ENCODE measurements around the gene MEIS1.

Gene MEIS1

DNA sequence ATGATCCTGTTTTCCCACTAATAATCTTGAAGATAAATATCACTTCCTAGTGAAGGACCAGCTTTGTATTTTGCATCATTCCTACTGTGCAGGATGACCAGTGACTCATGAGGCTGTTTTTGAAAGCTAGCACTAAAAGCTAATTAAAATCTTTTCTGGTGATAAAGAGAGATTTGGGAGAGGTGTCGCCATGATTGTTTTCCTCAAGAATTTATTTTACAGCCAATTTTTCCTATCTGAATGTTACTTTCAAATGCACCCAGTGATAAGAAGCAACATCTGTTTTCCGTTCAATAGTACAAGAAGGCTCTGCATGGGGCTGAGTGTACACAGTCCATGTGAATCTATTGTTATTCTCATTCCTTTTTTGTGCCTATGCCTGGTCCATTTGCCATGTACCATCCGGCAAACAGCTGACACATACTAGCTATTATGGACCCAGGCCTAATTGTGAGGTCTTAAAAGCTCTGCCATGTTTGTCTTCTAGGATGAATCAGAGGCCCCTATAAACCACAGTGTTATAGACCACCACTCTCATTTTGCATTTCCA lies 28.4 kb downstream of the MEIS1 start:
- no peak overlapping the region for H3K4me3 ChIP-seq (ENCODE audit: low read length)
- no peaks in the 10 kb centered on the region for H3K9me3 ChIP-seq (replicated peaks; ENCODE audit: low read length)
- H3K4me1 ChIP-seq (ENCODE audit: control insufficient read depth, insufficient read depth, low read length), result no peaks in the 10 kb centered on the region
- H3K27me3 ChIP-seq (ENCODE audit: control insufficient read depth, insufficient read depth, low read length), result no peaks in the 10 kb centered on the region
- H3K4me2 ChIP-seq (ENCODE audit: low read length), result no peak overlapping the region
- no peak overlapping the region for H3K9ac ChIP-seq (ENCODE audit: low read depth, low read length)
- peaks cover 5% of the 10 kb centered on the region for H3K36me3 ChIP-seq (ENCODE audit: insufficient read depth, low read length)

DNA sequence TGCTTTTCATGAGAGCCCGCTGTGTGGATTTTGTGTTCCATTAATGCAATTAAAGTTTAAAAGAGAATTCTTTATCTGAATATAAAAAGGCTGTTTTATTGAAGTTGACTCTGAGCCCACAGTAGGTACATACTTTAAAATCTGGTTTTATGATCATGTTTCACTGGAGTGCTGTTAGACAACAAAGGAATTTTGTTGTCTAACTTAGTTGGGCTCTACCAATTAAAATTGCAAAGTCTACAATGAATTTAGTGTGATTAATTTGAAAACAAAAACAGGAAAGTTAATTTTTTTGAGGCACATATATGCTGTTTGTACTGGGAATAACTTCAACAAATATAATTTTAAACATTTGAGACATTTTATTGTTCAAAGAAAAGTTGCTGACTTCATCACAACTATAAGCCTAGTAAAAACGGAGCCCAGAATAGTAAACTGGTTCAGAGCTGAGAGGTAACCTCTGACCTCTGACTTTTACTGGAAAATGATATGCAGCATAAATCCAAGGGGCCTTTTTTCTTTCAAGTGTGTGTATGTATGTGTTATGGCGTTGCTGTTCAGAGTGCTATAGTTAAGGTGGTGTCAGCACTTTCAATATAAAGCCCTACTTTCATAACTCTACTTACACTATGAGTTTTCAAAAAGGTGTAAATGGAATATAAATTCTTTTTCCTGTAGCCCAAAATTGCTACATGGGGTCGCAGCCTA lies 30.2 kb downstream of the MEIS1 start:
- peaks cover 5% of the 10 kb centered on the region for H3K36me3 ChIP-seq (ENCODE audit: insufficient read depth, low read length)
- no peaks in the 10 kb centered on the region for H3K4me1 ChIP-seq (ENCODE audit: control insufficient read depth, insufficient read depth, low read length)
- H3K9ac ChIP-seq (ENCODE audit: low read depth, low read length), result no peak overlapping the region
- no peak overlapping the region for H3K4me2 ChIP-seq (ENCODE audit: low read length)
- H3K9me3 ChIP-seq (replicated peaks; ENCODE audit: low read length), result no peaks in the 10 kb centered on the region
- H3K4me3 ChIP-seq (ENCODE audit: low read length), result no peak overlapping the region
- no peaks in the 10 kb centered on the region for H3K27me3 ChIP-seq (ENCODE audit: control insufficient read depth, insufficient read depth, low read length)

DNA sequence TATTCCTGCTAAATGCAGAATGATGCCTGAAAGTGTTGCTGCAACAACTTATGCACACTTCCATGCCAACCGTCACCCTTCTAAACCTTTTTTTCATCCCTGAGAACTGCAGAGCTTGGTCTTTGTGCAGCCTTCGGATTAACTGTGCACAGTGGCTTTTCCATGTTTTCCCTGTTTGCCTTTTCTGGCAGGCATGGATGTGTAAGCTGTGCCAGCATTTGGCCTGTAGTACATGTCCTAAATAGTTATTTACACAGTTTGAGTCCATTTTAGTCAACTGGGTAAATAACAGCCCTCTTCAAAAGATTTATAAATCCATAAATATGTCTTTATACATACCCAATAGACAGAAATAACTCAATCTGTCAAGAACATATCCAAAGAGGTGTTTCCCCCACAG lies 31.5 kb downstream of the MEIS1 start:
- no peak overlapping the region for H3K4me3 ChIP-seq (ENCODE audit: low read length)
- H3K36me3 ChIP-seq (ENCODE audit: insufficient read depth, low read length), result peaks cover 5% of the 10 kb centered on the region
- H3K27me3 ChIP-seq (ENCODE audit: control insufficient read depth, insufficient read depth, low read length), result no peaks in the 10 kb centered on the region

DNA sequence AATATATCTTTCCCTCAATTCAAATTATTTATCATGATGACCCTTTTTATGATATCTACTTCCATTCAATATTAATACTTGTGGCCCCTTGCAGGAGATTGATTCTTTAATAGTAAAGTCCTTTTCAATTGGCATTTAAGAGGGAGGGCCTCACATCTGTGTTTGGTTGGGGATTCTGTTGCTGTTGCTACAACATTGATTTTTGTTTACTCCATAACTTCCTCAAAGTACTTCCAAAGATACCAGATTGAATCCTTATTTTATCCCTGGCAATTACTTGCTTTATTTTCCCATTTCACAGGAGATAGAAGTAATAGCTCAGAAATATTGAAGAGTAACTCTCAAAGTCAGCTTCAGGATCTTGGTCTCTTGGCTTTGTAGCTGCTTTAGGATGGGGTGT lies 32.8 kb downstream of the MEIS1 start:
- H3K9me3 ChIP-seq (replicated peaks; ENCODE audit: low read length), result no peaks in the 10 kb centered on the region
- H3K27me3 ChIP-seq (ENCODE audit: control insufficient read depth, insufficient read depth, low read length), result no peaks in the 10 kb centered on the region
- no peak overlapping the region for H3K4me2 ChIP-seq (ENCODE audit: low read length)
- H3K36me3 ChIP-seq (ENCODE audit: insufficient read depth, low read length), result peaks cover 5% of the 10 kb centered on the region
- no peak overlapping the region for H3K4me3 ChIP-seq (ENCODE audit: low read length)
- H3K4me1 ChIP-seq (ENCODE audit: control insufficient read depth, insufficient read depth, low read length), result no peaks in the 10 kb centered on the region
- no peak overlapping the region for H3K9ac ChIP-seq (ENCODE audit: low read depth, low read length)

More for the DNA sequence above, 31.5 kb downstream of the MEIS1 start:
- H3K9me3 ChIP-seq (replicated peaks; ENCODE audit: low read length), result no peaks in the 10 kb centered on the region
- no peak overlapping the region for H3K4me2 ChIP-seq (ENCODE audit: low read length)
- no peaks in the 10 kb centered on the region for H3K4me1 ChIP-seq (ENCODE audit: control insufficient read depth, insufficient read depth, low read length)
- H3K9ac ChIP-seq (ENCODE audit: low read depth, low read length), result no peak overlapping the region

DNA sequence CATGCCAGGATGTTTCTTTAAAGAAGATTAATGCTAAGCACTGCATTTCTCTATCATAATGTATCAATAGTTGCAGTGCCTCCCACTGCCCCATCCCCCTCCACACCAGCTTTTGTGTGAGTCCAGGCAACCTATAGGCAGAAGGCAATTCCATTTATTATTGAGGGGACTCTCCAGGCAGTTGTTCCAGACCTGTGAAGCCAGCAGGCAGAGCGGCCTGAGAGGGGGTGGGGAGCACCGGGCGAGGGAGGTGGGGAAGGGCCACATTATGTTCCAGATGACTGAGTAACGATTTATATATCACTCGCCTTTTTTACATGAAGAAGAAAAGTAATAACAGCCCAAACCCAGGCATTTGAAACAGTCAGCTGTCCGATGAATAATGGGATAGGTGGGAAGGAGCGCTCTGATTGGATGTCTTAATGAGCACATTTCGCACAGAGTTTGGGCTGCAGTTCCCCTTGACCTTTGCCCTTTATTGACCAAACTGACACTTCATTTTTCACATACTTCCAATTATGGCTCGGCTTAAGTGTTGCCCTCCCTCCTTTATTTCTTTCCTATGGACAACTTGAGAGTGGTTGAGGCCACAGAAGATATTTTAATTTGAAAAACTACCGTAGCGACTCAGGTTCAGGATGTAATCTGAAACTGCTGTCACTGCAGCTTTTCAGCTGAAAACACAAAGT lies 34.4 kb downstream of the MEIS1 start:
- H3K36me3 ChIP-seq (ENCODE audit: insufficient read depth, low read length), result peaks cover 8% of the 10 kb centered on the region
- H3K4me3 ChIP-seq (ENCODE audit: low read length), result no peak overlapping the region
- H3K4me1 ChIP-seq (ENCODE audit: control insufficient read depth, insufficient read depth, low read length), result no peaks in the 10 kb centered on the region
- H3K27me3 ChIP-seq (ENCODE audit: control insufficient read depth, insufficient read depth, low read length), result no peaks in the 10 kb centered on the region
- H3K9ac ChIP-seq (ENCODE audit: low read depth, low read length), result no peak overlapping the region
- H3K9me3 ChIP-seq (replicated peaks; ENCODE audit: low read length), result no peaks in the 10 kb centered on the region
- no peak overlapping the region for H3K4me2 ChIP-seq (ENCODE audit: low read length)

DNA sequence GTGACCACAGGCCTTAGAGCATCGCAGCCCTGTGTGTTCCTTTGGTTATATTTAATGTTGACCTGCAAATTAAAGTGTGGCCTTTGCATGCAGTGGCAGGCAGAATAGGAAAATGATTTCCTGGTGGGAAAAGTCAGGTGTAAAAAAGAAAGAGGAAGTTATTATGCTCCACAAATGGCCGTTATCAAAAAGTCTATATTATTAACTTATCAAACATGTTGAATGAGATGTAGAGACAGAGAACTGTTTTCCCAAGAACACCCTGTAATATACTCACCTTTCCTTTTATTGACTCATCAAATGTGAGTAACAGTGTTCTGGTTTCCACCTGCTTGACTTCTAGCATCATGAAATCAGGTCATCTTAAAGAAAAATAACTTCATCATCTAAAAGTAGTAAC lies 35.3 kb downstream of the MEIS1 start:
- H3K4me2 ChIP-seq (ENCODE audit: low read length), result no peak overlapping the region
- H3K4me1 ChIP-seq (ENCODE audit: control insufficient read depth, insufficient read depth, low read length), result no peaks in the 10 kb centered on the region
- no peaks in the 10 kb centered on the region for H3K9me3 ChIP-seq (replicated peaks; ENCODE audit: low read length)
- H3K36me3 ChIP-seq (ENCODE audit: insufficient read depth, low read length), result peaks cover 9% of the 10 kb centered on the region
- H3K9ac ChIP-seq (ENCODE audit: low read depth, low read length), result no peak overlapping the region
- no peaks in the 10 kb centered on the region for H3K27me3 ChIP-seq (ENCODE audit: control insufficient read depth, insufficient read depth, low read length)
- H3K4me3 ChIP-seq (ENCODE audit: low read length), result no peak overlapping the region

DNA sequence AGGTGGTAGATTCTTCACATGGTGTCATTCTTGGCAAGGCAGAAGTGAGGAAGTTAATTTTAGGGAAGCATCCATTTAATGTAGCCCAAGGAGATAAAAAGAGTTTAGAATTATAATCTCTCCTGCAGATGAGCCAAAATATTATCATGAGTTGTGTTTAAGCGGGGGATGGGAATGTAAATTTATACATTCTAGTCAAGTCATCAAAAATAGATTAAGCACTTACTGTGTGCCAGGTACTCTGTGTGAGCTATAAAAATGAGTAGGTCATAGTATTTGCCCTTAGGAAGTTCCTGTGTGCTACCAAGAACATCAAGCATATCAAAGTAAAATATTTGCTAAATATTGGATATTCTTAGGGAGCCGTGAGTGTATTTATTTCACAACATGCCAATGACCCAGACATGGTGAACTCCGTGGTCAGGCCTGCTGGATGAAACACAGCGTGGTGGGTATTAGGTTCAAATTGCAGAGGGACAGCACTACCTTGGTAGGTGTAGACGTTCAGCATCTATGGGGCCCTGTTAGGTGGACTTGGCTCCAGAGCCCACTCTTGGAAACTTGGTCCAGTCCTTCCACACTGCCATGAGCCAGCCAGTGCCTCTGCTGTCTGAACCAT lies 37.4 kb downstream of the MEIS1 start:
- Histone ChIP-seq H3K9ac (ENCODE audit: low read depth, low read length) (no peak overlapping the region), H3K4me2 (ENCODE audit: low read length) (no peak overlapping the region), H3K9me3 (replicated peaks; ENCODE audit: low read length) (no peaks in the 10 kb centered on the region), H3K4me3 (ENCODE audit: low read length) (no peak overlapping the region), H3K36me3 (ENCODE audit: insufficient read depth, low read length) (peaks cover 9% of the 10 kb centered on the region), H3K4me1 (ENCODE audit: control insufficient read depth, insufficient read depth, low read length) (no peaks in the 10 kb centered on the region), H3K27me3 (ENCODE audit: control insufficient read depth, insufficient read depth, low read length) (no peaks in the 10 kb centered on the region)

DNA sequence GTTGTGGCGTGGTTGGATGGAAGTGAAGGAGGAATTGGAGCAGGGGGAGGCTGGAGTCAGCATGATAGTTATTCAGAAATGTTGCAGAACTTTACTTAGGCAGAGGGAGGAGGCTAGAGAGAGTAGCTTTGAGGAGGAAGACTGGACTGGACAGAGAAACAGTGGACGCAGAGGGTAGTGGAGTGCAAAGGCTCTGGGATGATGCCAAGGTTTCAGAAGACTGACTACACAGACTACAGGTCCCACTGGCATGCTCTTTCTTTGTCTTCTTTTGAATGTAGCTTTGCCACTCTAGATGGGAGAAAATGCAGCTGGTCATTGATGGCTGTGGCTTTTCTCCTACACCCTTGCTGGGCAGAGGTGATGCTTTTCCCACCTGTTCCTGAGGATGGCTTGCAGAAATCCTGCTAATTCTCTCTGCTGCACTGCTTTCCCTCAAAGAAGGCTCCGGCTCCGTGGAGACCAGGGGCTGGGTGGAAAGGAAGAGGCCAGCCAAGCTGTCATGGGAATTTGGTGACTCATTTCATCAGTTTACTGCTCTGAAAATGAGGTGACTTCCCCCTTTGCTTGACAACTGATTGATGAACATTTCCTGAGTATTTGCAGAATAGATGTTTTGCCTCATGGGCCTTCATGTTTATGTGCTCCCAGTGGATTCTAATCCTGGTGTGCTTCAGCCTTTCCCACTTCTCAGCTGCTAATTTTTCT lies 42.4 kb downstream of the MEIS1 start:
- H3K36me3 ChIP-seq (ENCODE audit: insufficient read depth, low read length), result peaks cover 4% of the 10 kb centered on the region
- H3K9me3 ChIP-seq (replicated peaks; ENCODE audit: low read length), result no peaks in the 10 kb centered on the region
- no peak overlapping the region for H3K9ac ChIP-seq (ENCODE audit: low read depth, low read length)
- no peaks in the 10 kb centered on the region for H3K4me1 ChIP-seq (ENCODE audit: control insufficient read depth, insufficient read depth, low read length)
- H3K4me2 ChIP-seq (ENCODE audit: low read length), result no peak overlapping the region
- H3K27me3 ChIP-seq (ENCODE audit: control insufficient read depth, insufficient read depth, low read length), result no peaks in the 10 kb centered on the region
- H3K4me3 ChIP-seq (ENCODE audit: low read length), result no peak overlapping the region

DNA sequence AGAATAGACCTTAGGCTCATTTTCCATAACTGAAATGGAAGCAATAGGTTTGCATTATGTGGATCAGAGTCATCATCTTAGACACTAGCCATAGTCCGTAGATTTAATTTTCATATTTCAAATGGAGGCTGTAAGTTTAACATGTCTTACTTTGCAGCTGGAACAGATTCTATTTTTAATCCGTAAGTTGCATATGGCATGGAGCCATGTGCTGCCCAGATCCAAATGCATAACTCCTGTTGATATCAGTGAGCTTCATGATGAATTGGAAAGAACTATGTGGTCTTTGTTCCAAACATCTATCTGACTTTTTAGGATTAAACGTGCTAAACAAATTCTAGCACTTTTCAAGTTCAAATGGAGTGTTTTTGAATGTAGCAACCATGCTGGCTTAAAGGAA lies 43.4 kb downstream of the MEIS1 start:
- no peak overlapping the region for H3K4me2 ChIP-seq (ENCODE audit: low read length)
- no peaks in the 10 kb centered on the region for H3K4me1 ChIP-seq (ENCODE audit: control insufficient read depth, insufficient read depth, low read length)
- H3K9me3 ChIP-seq (replicated peaks; ENCODE audit: low read length), result no peaks in the 10 kb centered on the region
- no peak overlapping the region for H3K4me3 ChIP-seq (ENCODE audit: low read length)
- H3K9ac ChIP-seq (ENCODE audit: low read depth, low read length), result no peak overlapping the region
- no peaks in the 10 kb centered on the region for H3K27me3 ChIP-seq (ENCODE audit: control insufficient read depth, insufficient read depth, low read length)
- H3K36me3 ChIP-seq (ENCODE audit: insufficient read depth, low read length), result peaks cover 4% of the 10 kb centered on the region

DNA sequence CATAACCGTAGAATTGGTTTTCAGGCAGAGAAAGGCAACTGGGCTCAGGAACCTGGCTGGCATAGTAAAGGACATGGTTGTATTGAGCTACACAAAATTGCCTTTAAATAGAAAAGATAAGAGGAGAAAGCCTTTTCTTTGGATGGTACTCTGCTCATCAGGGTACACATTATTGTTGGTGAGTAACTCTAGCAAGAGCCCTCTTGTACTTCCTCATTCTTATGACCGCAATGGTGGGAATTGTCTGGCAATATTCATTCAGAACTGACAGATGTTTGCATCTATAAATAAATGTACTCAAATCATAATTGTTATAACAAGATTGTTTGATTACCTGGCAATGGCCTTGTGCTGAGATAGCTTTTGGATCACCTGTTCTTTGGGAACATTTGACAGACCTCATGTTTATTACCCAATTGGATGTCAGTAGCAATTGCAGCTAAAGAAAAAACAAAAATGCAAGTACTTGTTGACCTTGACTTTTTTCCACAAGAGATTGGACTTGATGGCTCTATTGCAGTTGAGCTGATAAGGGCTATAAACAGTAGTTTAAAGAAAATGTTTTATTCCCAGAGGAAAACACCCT lies 43.9 kb downstream of the MEIS1 start:
- H3K4me1 ChIP-seq (ENCODE audit: control insufficient read depth, insufficient read depth, low read length), result no peaks in the 10 kb centered on the region
- H3K4me2 ChIP-seq (ENCODE audit: low read length), result no peak overlapping the region
- peaks cover 4% of the 10 kb centered on the region for H3K36me3 ChIP-seq (ENCODE audit: insufficient read depth, low read length)
- no peak overlapping the region for H3K4me3 ChIP-seq (ENCODE audit: low read length)
- H3K9ac ChIP-seq (ENCODE audit: low read depth, low read length), result no peak overlapping the region
- H3K27me3 ChIP-seq (ENCODE audit: control insufficient read depth, insufficient read depth, low read length), result no peaks in the 10 kb centered on the region
- no peaks in the 10 kb centered on the region for H3K9me3 ChIP-seq (replicated peaks; ENCODE audit: low read length)

DNA sequence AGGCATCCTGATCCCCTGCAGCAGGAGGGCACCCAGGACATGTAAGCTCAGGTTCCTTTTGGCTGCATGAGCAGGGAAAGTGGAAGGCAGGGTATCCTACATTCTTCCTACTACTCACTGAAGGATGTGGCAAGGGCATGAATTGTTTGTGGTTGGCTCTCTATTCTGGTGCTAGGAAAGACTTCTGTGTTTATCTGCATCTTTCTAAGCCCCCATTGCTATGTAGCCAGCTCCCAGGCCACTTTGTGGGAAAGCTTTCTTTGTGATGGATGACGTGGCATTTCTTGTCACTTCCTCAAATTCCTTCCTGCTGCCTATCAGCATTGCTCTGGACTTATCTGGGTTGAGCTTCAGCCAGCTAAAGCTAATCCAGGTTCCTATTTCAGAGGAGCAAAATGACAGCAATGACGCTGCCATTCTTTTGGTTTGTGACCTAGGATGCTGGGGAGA lies 46.2 kb downstream of the MEIS1 start:
- H3K9me3 ChIP-seq (replicated peaks; ENCODE audit: low read length), result no peaks in the 10 kb centered on the region
- H3K27me3 ChIP-seq (ENCODE audit: control insufficient read depth, insufficient read depth, low read length), result no peaks in the 10 kb centered on the region
- H3K9ac ChIP-seq (ENCODE audit: low read depth, low read length), result no peak overlapping the region
- H3K4me2 ChIP-seq (ENCODE audit: low read length), result no peak overlapping the region
- H3K4me1 ChIP-seq (ENCODE audit: control insufficient read depth, insufficient read depth, low read length), result no peaks in the 10 kb centered on the region
- H3K36me3 ChIP-seq (ENCODE audit: insufficient read depth, low read length), result no peaks in the 10 kb centered on the region
- no peak overlapping the region for H3K4me3 ChIP-seq (ENCODE audit: low read length)

All from skeletal muscle satellite cell (primary cell).